Nephron progenitor cell (in vitro differentiated cells): ENCODE data around the gene TTLL1.
A peak's percentile ranks its signal among the peaks of the same experiment; 100 is the strongest.

Experiments
- DNase-seq: peaks from one replicate; pipeline ENCODE4 v3.0.0; 2021
- H3K27ac Mint-ChIP-seq: 2 replicates; pipeline ENCODE4 v1.8.0; 2021; ENCODE audit warnings: mild to moderate bottlenecking, moderate library complexity, mixed read lengths
- H3K27me3 Mint-ChIP-seq: 2 replicates; pipeline ENCODE4 v1.8.0; 2021; ENCODE audit warnings: mild to moderate bottlenecking, low read depth, mixed read lengths; ENCODE audit not compliant: poor library complexity
- H3K36me3 Mint-ChIP-seq: 2 replicates; pipeline ENCODE4 v1.8.0; 2021; ENCODE audit warnings: low read depth, mixed read lengths
- H3K4me1 Mint-ChIP-seq: 2 replicates; pipeline ENCODE4 v1.8.0; 2021; ENCODE audit warnings: mixed read lengths
- H3K4me3 Mint-ChIP-seq: 2 replicates; pipeline ENCODE4 v1.8.0; 2021; ENCODE audit warnings: mild to moderate bottlenecking, moderate library complexity, mixed read lengths
- H3K9me3 Mint-ChIP-seq: 2 replicates; pipeline ENCODE4 v1.8.0; 2021; ENCODE audit warnings: mild to moderate bottlenecking, moderate library complexity, mixed read lengths
- CTCF ChIP-seq: fragments of 200-600 bp; sonication (generic); IDR thresholded peaks from 2 replicates; pipeline ENCODE4 v1.5.0; 2021; ENCODE audit warnings: antibody characterized with exemption

Gene TTLL1

DNA sequence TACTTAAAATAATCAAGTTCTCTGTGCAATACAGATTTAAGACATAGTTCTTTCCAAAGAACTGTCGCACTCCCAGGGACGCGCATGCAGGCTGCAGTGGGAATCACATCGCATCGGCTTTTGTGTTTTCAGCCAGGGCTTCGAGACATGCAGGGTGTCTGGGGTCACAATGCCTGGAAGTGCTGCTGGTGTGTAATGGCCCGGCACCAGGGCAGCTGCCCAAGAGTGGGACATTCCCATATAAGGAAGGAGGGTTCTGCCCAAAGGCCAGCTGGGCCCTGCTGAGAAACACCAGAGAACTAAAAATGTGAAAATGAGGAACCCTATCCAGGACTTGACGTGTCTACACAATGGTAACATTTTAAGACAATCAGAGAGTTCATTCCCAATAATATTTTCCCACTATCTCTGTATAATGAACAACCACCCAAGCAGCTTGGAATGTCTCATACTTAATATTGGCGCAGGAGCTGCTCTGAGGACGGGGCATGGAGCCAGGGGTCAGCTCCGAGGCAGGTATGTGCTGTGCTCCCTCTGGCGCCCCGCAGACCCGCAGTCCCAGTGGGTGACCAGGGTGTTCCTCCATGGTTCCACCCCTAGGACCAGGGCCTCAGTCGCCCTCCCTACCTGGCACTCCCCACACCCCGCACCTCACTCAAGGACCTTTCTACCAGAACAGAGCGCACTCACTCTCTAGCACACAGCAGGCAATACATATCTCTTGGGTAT is 42.7 kb upstream of the TTLL1 start:
- H3K4me1 Mint-ChIP-seq: peaks cover under 1% of the 10 kb centered on the region
- H3K36me3 Mint-ChIP-seq: peaks cover 35% of the 10 kb centered on the region
- peaks cover 5% of the 10 kb centered on the region for H3K27me3 Mint-ChIP-seq
- no peak overlapping the region for H3K4me3 Mint-ChIP-seq
- H3K9me3 Mint-ChIP-seq: no peaks in the 10 kb centered on the region
- TF ChIP-seq CTCF: no peak
- DNase-seq: no peak
- no peak overlapping the region for H3K27ac Mint-ChIP-seq

GRCh38 chr22:43129426-43130425 is 40.5 kb upstream of the TTLL1 start:
- Mint-ChIP-seq H3K9me3 (no peaks in the 10 kb centered on the region), H3K27me3 (peaks cover 5% of the 10 kb centered on the region), H3K4me3 (no peak overlapping the region)

GRCh38 chr22:43128928-43129424 is 39.8 kb upstream of the TTLL1 start:
- no peak for DNase-seq
- H3K4me1 Mint-ChIP-seq: peaks cover 12% of the 10 kb centered on the region
- no peak overlapping the region for H3K27ac Mint-ChIP-seq
- H3K9me3 Mint-ChIP-seq: no peaks in the 10 kb centered on the region
- TF ChIP-seq CTCF: no peak
- peaks cover 10% of the 10 kb centered on the region for H3K36me3 Mint-ChIP-seq
- peaks cover 5% of the 10 kb centered on the region for H3K27me3 Mint-ChIP-seq
- no peak overlapping the region for H3K4me3 Mint-ChIP-seq

More at GRCh38 chr22:43129426-43130425, 40.5 kb upstream of the TTLL1 start:
- DNase-seq: no peak
- TF ChIP-seq CTCF: no peak
- peaks cover 12% of the 10 kb centered on the region for H3K4me1 Mint-ChIP-seq
- no peak overlapping the region for H3K27ac Mint-ChIP-seq
- H3K36me3 Mint-ChIP-seq: peaks cover 18% of the 10 kb centered on the region

DNA sequence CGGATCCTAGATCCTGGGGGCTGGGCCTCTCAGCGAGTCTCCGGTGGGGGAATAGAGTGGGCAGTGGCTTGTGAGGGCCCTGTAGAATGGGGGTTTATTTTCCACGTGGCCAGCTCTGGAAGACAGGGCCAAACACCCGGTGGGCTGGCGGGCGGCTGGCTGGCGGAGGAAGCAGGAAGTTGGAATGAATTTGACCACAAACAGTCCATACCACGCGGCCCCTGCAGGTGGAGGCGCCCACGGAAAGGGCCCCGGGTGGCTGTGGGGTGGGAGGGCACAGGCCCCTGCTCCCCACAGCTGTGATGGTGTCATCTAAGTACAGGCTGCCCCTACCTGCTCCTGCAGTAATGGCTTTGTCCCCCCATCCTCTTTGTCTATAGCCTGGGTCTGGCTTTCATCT is 38.9 kb upstream of the TTLL1 start:
- TF ChIP-seq CTCF: no peak
- H3K9me3 Mint-ChIP-seq: no peaks in the 10 kb centered on the region
- H3K4me3 Mint-ChIP-seq: no peak overlapping the region
- peaks cover 1% of the 10 kb centered on the region for H3K36me3 Mint-ChIP-seq
- DNase-seq: no peak
- peaks cover 12% of the 10 kb centered on the region for H3K4me1 Mint-ChIP-seq
- H3K27me3 Mint-ChIP-seq: peaks cover 8% of the 10 kb centered on the region
- peak overlapping the region; percentile 52 for H3K27ac Mint-ChIP-seq

- H3K27me3 Mint-ChIP-seq: peaks cover 11% of the 10 kb centered on the region
- H3K27ac Mint-ChIP-seq: no peak overlapping the region
- no peak for TF ChIP-seq CTCF
- H3K4me1 Mint-ChIP-seq: peaks cover 12% of the 10 kb centered on the region
- no peak overlapping the region for H3K4me3 Mint-ChIP-seq
- no peaks in the 10 kb centered on the region for H3K9me3 Mint-ChIP-seq
- no peaks in the 10 kb centered on the region for H3K36me3 Mint-ChIP-seq
- DNase-seq: no peak
Observed at GRCh38 chr22:43127166-43127908, 38.1 kb upstream of the TTLL1 start.
